B cell (primary cell): ENCODE data around the gene KLF1. TPM values are rescaled to one million over a fixed set of nuclear protein-coding genes. Genes with fewer than 3 reads are reported as not detected.

Experiments
- ATAC-seq: fragments of 200-7000 bp; cut with Tn5 transposase; one replicate; pipeline ENCODE4 v1.10.0; 2021; ENCODE audit warnings: low read depth, mild to moderate bottlenecking, moderate number of reproducible peaks, moderate library complexity
- CTCF ChIA-PET: fragments of 350-600 bp; sonication (Branson Sonifier 250); formaldehyde crosslinking; loops from one replicate; lab custom pipeline; 2021; ENCODE audit warnings: antibody characterized with exemption, inconsistent platforms; lab: Charles Lee
- POLR2A ChIA-PET: fragments of 350-600 bp; sonication (Branson Sonifier 250); formaldehyde crosslinking; loops from one replicate; lab custom pipeline; 2021; ENCODE audit warnings: antibody characterized with exemption; lab: Charles Lee
- DNase-seq: peaks from one replicate; pipeline ENCODE4 v3.0.0; 2013
- H2AFZ ChIP-seq: 2 replicates; pipeline ENCODE4 v1.6.1; 2012; ENCODE audit warnings: mild to moderate bottlenecking, low read depth, low read length; ENCODE audit not compliant: insufficient read depth, poor library complexity, severe bottlenecking
- H3K27ac ChIP-seq, 2 donors: 1 replicate in 1 of 2; 2 replicates in 1 of 2; pipeline ENCODE4 v1.5.1; 2012 to 2013; ENCODE audit warnings: low read length in 2 of 2, mild to moderate bottlenecking in 2 of 2, moderate library complexity in 1 of 2
- H3K27me3 ChIP-seq, 4 experiments: fragments of 200-600 bp in 1 of 4; sonication (generic) in 1 of 4; replicated peaks in 1 of 4; 1 replicate in 2 of 4; 2 replicates in 2 of 4; pipeline versions ENCODE4 v1.6.1 to v1.7.0; 2013 to 2016; ENCODE audit warnings: low read length in 3 of 4, mild to moderate bottlenecking in 2 of 4, mixed read lengths in 1 of 4, moderate library complexity in 1 of 4; ENCODE audit not compliant: insufficient read depth in 4 of 4, control insufficient read depth in 3 of 4; ENCODE audit errors: control extremely low read depth in 1 of 4
- H3K36me3 ChIP-seq, 2 experiments: replicated peaks in 1 of 2; 1 replicate in 1 of 2; 2 replicates in 1 of 2; pipeline versions ENCODE4 v1.6.1 to v1.7.1; 2013; ENCODE audit warnings: low read length in 1 of 2; ENCODE audit not compliant: insufficient read depth in 2 of 2, control insufficient read depth in 1 of 2; ENCODE audit errors: control extremely low read depth in 1 of 2, extremely low read depth in 1 of 2
- H3K4me1 ChIP-seq, 2 donors: fragments of 200-600 bp in 1 of 2; sonication (generic) in 1 of 2; 1 replicate in 1 of 2; 2 replicates in 1 of 2; pipeline versions ENCODE4 v1.5.1 to v1.6.1; 2013 to 2017; ENCODE audit warnings: low read length in 2 of 2; ENCODE audit not compliant: control insufficient read depth in 2 of 2, insufficient read depth in 2 of 2
- H3K4me2 ChIP-seq: replicated peaks from 2 replicates; pipeline ENCODE3; 2012; ENCODE audit warnings: mild to moderate bottlenecking, low read depth, low read length; ENCODE audit not compliant: poor library complexity, severe bottlenecking
- H3K4me3 ChIP-seq, 5 experiments: fragments of 200-600 bp in 1 of 5; sonication (generic) in 1 of 5; 1 replicate in 3 of 5; 2 replicates in 2 of 5; pipeline versions ENCODE4 v1.5.1 to v1.7.0; 2011 to 2016; ENCODE audit warnings: low read length in 4 of 5, mild to moderate bottlenecking in 4 of 5, low read depth in 2 of 5, control low read depth in 1 of 5, moderate library complexity in 1 of 5; ENCODE audit not compliant: insufficient read depth in 1 of 5; ENCODE audit errors: control extremely low read depth in 1 of 5, extremely low read depth in 1 of 5
- H3K79me2 ChIP-seq: fragments of 200-600 bp; sonication (generic); one replicate; pipeline ENCODE4 v1.6.0; 2016; ENCODE audit warnings: low read length; ENCODE audit not compliant: control insufficient read depth, insufficient read depth
- H3K9ac ChIP-seq: fragments of 200-600 bp; sonication (generic); 2 replicates; pipeline ENCODE4 v1.6.1; 2017; ENCODE audit warnings: mild to moderate bottlenecking, low read length, moderate library complexity
- H3K9me3 ChIP-seq, 3 donors: one replicate each; pipeline versions ENCODE4 v1.6.1 to v1.7.1; 2013; ENCODE audit warnings: low read length in 2 of 3; ENCODE audit not compliant: control insufficient read depth in 2 of 3, insufficient read depth in 1 of 3; ENCODE audit errors: control extremely low read depth in 1 of 3
- H4K20me1 ChIP-seq: 2 replicates; pipeline ENCODE4 v1.6.0; 2012; ENCODE audit warnings: mild to moderate bottlenecking, low read length; ENCODE audit not compliant: insufficient read depth, control insufficient read depth, poor library complexity, severe bottlenecking
- H3K27ac Mint-ChIP-seq: one replicate; pipeline ENCODE4 v1.8.0; 2021; ENCODE audit warnings: mixed read lengths
- H3K27me3 Mint-ChIP-seq: one replicate; pipeline ENCODE4 v1.8.0; 2021; ENCODE audit warnings: mixed read lengths
- H3K4me1 Mint-ChIP-seq: one replicate; pipeline ENCODE4 v1.8.0; 2021; ENCODE audit warnings: mixed read lengths
- H3K4me3 Mint-ChIP-seq: one replicate; pipeline ENCODE4 v1.8.0; 2021; ENCODE audit warnings: mixed read lengths
- H3K9me3 Mint-ChIP-seq: one replicate; pipeline ENCODE4 v1.8.0; 2022; ENCODE audit warnings: mixed read lengths; ENCODE audit not compliant: insufficient read depth
- CTCF ChIP-seq: fragments of 200-600 bp; IDR thresholded peaks from one replicate; pipeline ENCODE4 v1.8.0; 2022; ENCODE audit warnings: antibody characterized with exemption, mild to moderate bottlenecking
- EZH2 ChIP-seq: IDR thresholded peaks from 2 replicates; pipeline ENCODE4 v1.6.1; 2012; ENCODE audit warnings: borderline replicate concordance, low read depth, mild to moderate bottlenecking, moderate library complexity, low read length; ENCODE audit not compliant: insufficient read depth, poor library complexity, severe bottlenecking
- WGBS: methylation state at CpG from one replicate; pipeline ENCODE4 v1.1.5; 2013; ENCODE audit warnings: missing lambda C conversion rate; ENCODE audit not compliant: insufficient coverage; 5-methylcytosine and 5-hydroxymethylcytosine counted together
- intact Hi-C: fragments of 100-400 bp; cut with micrococcal nuclease; formaldehyde crosslinking; loops from one replicate; pipeline ENCODE4 v1.10.0; 2022
- polyA plus RNA-seq: library from polyadenylated mRNA; depleted of rRNA; stranded (reverse); fragments of >200 nt; gene quantifications from 2 replicates; pipeline ENCODE4 v1.2.3, GENCODE V29; 2012
- total RNA-seq, 2 donors: library from RNA; stranded (reverse); fragments of 120-200 nt in 1 of 2; gene quantifications; 1 replicate in 1 of 2; 2 replicates in 1 of 2; pipeline versions ENCODE4 v1.2.3 to v1.2.4, GENCODE V29; 2013 to 2022

Gene KLF1
- total and polyA plus RNA-seq, 2 donors (not counting 1 experiment from before 2014, with no cell fraction given): not detected

DNA sequence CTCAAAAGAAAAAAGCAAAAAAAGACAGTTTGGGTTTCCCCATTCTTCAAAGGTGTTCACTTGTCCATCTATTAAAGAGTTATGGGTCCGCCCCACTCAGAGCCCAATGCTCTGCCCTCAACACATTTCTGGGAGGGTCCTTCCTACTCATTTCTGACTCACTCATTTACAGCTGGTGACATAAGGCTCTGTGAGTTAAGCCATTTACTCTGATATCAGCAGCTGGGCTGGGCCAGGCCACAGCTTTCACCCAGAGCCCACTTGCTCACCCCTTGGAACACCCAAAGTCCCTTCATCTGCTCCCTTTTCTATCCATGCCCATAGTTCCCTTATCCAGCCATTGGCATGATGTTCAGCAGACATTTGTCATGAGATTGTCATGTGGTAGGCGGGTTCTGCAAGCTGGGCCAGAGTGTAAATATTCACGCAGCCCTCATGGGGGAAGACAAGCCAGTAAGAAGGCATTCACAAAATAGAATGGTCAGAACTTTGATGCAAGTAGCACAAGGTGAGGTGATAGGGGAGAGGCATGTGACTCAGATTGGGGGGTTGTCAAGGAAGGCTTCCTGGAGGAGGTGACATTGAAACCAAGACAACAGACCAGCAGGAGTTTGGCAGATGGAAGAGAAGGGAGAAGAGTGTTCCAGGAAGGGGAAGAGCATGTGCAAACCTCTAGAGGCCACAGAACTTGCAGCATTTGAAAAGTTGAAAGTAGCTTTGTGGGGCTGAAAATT lies 42.8 kb downstream of the KLF1 start:
- Histone ChIP-seq H3K9me3 (peaks cover 0 to 20% (median 0%) of the 10 kb centered on the region in 3 donors), H3K4me2 (no peak overlapping the region), H4K20me1 (no peaks in the 10 kb centered on the region), H3K36me3 (no peaks in the 10 kb centered on the region), H3K4me1 (peaks cover 26 to 28% of the 10 kb centered on the region in 2 donors), H3K27me3 (peaks cover 3 to 77% (median 33%) of the 10 kb centered on the region in 4 experiments), H3K9ac (no peak overlapping the region), H3K4me3 (no peak overlapping the region), H3K27ac (no peak overlapping the region), H3K79me2 (no peaks in the 10 kb centered on the region), H2AFZ (no peak overlapping the region)
- H3K4me1 Mint-ChIP-seq: peaks cover 28% of the 10 kb centered on the region
- CTCF ChIA-PET: interaction anchor here (9.9 kb wide), 1 partner anchor 82 kb away, joined by 353 read pairs; the partner anchor contains the start of gene BEST2
- DNase-seq (no peak), ATAC-seq (no peak)
- WGBS: 79% methylated on average over 3 of the region's 3 CpGs
- H3K4me3 Mint-ChIP-seq: no peak overlapping the region
- intact Hi-C loops: no loop called here
- H3K9me3 Mint-ChIP-seq: no peaks in the 10 kb centered on the region
- POLR2A ChIA-PET: no interaction called here
- no peak overlapping the region for H3K27ac Mint-ChIP-seq
- H3K27me3 Mint-ChIP-seq: peaks cover 59% of the 10 kb centered on the region
- TF ChIP-seq EZH2: no peak
- no peak for TF ChIP-seq CTCF

DNA sequence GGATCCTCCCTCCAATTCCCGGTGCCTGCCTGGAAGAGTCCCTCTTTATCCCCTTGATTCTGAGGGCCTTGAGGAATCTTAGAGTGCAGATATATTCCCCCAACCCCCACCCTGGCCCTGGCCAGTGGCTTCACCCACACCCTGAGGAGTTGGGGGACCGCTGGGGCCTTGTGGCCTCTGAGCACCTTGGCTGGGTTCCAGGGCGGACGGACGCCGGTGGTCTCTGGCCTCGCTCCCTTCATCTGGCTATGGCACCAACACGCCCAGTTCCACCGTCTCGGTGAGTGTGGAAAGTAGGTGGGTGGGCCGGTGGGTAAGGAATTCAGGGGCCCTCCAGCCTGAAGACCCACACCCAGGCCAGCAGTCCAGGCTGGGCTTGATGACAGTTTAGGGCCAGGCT lies 43.7 kb downstream of the KLF1 start:
- ATAC-seq: no peak
- WGBS: 95% methylated on average over 11 of the region's 11 CpGs
- Histone ChIP-seq H2AFZ (no peak overlapping the region), H3K4me1 (peaks cover 34 to 36% of the 10 kb centered on the region in 2 donors), H3K4me3 (no peak overlapping the region), H3K36me3 (no peaks in the 10 kb centered on the region), H3K79me2 (no peaks in the 10 kb centered on the region), H3K27ac (no peak overlapping the region), H3K9me3 (peaks cover 0 to 20% (median 0%) of the 10 kb centered on the region in 3 donors), H3K4me2 (no peak overlapping the region), H4K20me1 (no peaks in the 10 kb centered on the region), H3K27me3 (peaks cover 4 to 85% (median 34%) of the 10 kb centered on the region in 4 experiments), H3K9ac (no peak overlapping the region)
- H3K4me3 Mint-ChIP-seq: no peak overlapping the region
- DNase-seq: no peak
- intact Hi-C loops: no loop called here
- TF ChIP-seq EZH2: no peak
- TF ChIP-seq CTCF: no peak
- H3K27ac Mint-ChIP-seq: no peak overlapping the region
- no peaks in the 10 kb centered on the region for H3K9me3 Mint-ChIP-seq
- peaks cover 32% of the 10 kb centered on the region for H3K4me1 Mint-ChIP-seq
- H3K27me3 Mint-ChIP-seq: peaks cover 59% of the 10 kb centered on the region
- POLR2A ChIA-PET: no interaction called here
- CTCF ChIA-PET: interaction anchor here (9.9 kb wide), 1 partner anchor 82 kb away, joined by 353 read pairs; the partner anchor contains the start of gene BEST2
